Adrenal gland (tissue), 12 donors: ENCODE measurements around the gene ZXDC. TPM values are rescaled to one million over a fixed set of nuclear protein-coding genes. Genes with fewer than 3 reads are reported as not detected.
A peak's percentile ranks its signal among the peaks of the same experiment; 100 is the strongest.

ENCODE experiments used
- DNase-seq, 7 donors: peaks; one replicate each; pipeline ENCODE4 v3.0.0-alpha.2; 2019 to 2020
- H3K27ac ChIP-seq, 5 donors: fragments of 200-600 bp; sonication (generic) in 4 of 5; 1 replicate in 3 of 5; 2 replicates in 2 of 5; pipeline versions ENCODE4 v1.5.1 to v1.8.0; 2016 to 2020; ENCODE audit warnings: mild to moderate bottlenecking in 1 of 5
- H3K27me3 ChIP-seq: fragments of 200-600 bp; 2 replicates; pipeline ENCODE4 v1.8.0; 2021
- H3K36me3 ChIP-seq, 2 donors: fragments of 200-600 bp; replicated peaks in 1 of 2; 1 replicate in 1 of 2; 2 replicates in 1 of 2; pipeline versions ENCODE4 v1.5.1 to v1.8.0; 2018 to 2022
- H3K4me1 ChIP-seq, 2 donors: fragments of 200-600 bp; replicated peaks in 1 of 2; 1 replicate in 1 of 2; 2 replicates in 1 of 2; pipeline versions ENCODE4 v1.5.1 to v1.8.0; 2018 to 2021
- H3K4me3 ChIP-seq, 4 donors: fragments of 200-600 bp; sonication (generic) in 3 of 4; one replicate each; pipeline ENCODE4 v1.5.1; 2016 to 2018
- H3K9me3 ChIP-seq, 3 donors: fragments of 200-600 bp; sonication (generic) in 1 of 3; replicated peaks in 1 of 3; 1 replicate in 2 of 3; 2 replicates in 1 of 3; pipeline versions ENCODE4 v1.5.1 to v1.8.0; 2016 to 2021
- CTCF ChIP-seq, 6 experiments: fragments of 450-650 bp in 4 of 6; fragments of 200-600 bp in 2 of 6; sonication (generic) in 1 of 6; IDR thresholded peaks; 1 replicate in 5 of 6; 2 replicates in 1 of 6; pipeline versions ENCODE4 v1.5.1 to v1.8.0; 2016 to 2021; ENCODE audit warnings: antibody characterized with exemption in 6 of 6, mild to moderate bottlenecking in 2 of 6, moderate library complexity in 1 of 6
- POLR2A ChIP-seq, 2 donors: fragments of 450-650 bp; IDR thresholded peaks; one replicate each; pipeline ENCODE4 v1.6.1; 2017; ENCODE audit warnings: antibody characterized with exemption in 2 of 2, mild to moderate bottlenecking in 2 of 2, moderate library complexity in 1 of 2
- WGBS, 4 donors: extraction: QIAGEN DNeasy Blood & Tissue Kit in 2 of 4; methylation state at CpG; one replicate each; pipeline versions ENCODE4 v1.1.5 to v1.1.7; 2013 to 2017; 5-methylcytosine and 5-hydroxymethylcytosine counted together
- intact Hi-C, 2 donors: fragments of 100-400 bp; cut with DNase I; formaldehyde crosslinking; loops; one replicate each; pipeline versions ENCODE4 v1.14.1 to v1.15.0; 2022 to 2023
- polyA plus RNA-seq, 3 donors: library from polyadenylated mRNA; stranded (reverse); fragments of 200-250 nt in 2 of 3; fragments of 350-450 nt in 1 of 3; fragmentation: Illumina TruSeq in 1 of 3; extraction: RNeasy Lipid Tissue Mini Kit (QIAGEN cat#74804) in 1 of 3; gene quantifications; one replicate each; pipeline ENCODE4 v1.2.3, GENCODE V29; 2013 to 2014
- total RNA-seq, 9 donors: library from RNA; depleted of rRNA in 4 of 9; stranded (reverse); fragments of >200 nt in 4 of 9; fragments of 120-200 nt in 1 of 9; fragmentation: NEBNext Ultra II Directional in 1 of 9; extraction: Animal tissue kit (Norgen Biotek cat#: 25700) in 1 of 9; gene quantifications; one replicate each; pipeline versions ENCODE4 v1.1.0 to v1.2.4, GENCODE V29; 2013 to 2023
- donor health status: healthy with polysubstance abuse.
- donor health status: Bipolar disorder and iron deficiency.
- donor health status: DM: yes; HTN: yes; CAD: no.
- donor health status: DM: no; HTN: no; CAD: no.
- donor health status: DM: no; HTN: no; CAD: no.
- donor health status: DM: yes; HTN: yes; CAD: no.

Gene ZXDC
- total and polyA plus RNA-seq, 12 donors: 16.4 to 45.2 (median 30.3) TPM

DNA sequence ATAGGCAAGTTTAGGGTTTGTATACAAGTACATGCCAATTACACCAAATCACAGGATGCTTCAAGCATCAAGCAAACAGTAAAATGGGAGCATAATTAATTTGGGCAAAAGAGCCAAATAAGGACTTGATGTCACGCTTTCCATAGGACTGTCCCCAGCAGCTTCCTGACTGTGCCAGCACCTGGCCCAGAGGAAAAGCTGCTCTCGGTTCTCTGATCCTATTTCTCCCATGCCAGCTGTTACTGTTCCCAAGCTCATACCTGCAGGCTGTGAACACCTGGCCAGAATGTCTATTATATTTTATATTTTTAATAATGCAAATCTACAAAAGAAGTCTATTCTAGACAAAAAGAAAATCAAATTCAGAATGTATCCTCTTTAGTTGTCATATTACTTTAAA is 12.2 kb downstream of the ZXDC start:
- Histone ChIP-seq H3K27me3 (no peaks in the 10 kb centered on the region), H3K27ac (no peak overlapping the region), H3K4me1 (peaks cover 0 to 17% of the 10 kb centered on the region in 2 donors), H3K36me3 (peaks cover 0 to 98% of the 10 kb centered on the region in 2 donors), H3K4me3 (no peak overlapping the region), H3K9me3 (no peaks in the 10 kb centered on the region)
- no peak for DNase-seq
- 93 to 100% (median 95%) methylated on average over 2 of the region's 2 CpGs for WGBS, 4 donors
- intact Hi-C loops: no loop called here
- TF ChIP-seq POLR2A (IDR thresholded peaks at IDR 0.05): no peak
- no peak for TF ChIP-seq CTCF (IDR thresholded peaks at IDR 0.05)

DNA sequence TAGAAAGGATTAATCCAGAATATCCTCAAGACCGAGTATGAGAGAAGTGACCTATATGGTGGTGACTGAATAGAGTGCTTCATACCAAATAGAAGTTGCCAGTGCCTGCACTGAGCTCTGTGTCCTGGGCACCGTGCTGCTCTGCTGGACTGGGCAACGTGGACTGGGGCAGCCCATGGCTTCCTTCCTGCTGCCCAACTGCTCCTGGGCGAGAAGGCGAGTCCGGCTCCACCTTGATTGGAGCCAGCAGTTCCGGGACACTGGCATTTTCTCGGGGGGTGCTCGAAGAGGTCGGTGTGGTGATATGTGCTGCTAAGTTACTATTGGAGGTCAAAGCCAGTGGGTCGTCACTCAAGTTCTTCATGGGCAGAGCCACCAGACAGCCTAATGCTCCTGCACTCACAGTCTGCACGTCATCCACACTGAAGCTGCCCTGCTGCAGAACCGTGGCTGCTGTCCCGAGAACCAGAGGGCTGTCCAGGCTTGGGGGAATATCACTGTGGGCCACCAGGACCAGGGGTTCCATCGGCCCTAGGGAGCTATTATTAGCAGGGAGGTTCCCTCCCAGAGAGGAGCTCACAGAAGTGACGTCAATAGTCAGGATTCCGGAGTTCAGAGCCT is 14.1 kb downstream of the ZXDC start:
- WGBS, 4 donors: 87 to 89% (median 88%) methylated on average over 13 to 17 of the region's 17 CpGs
- H3K4me1 ChIP-seq: peaks cover 0 to 3% of the 10 kb centered on the region in 2 donors
- intact Hi-C loops: no loop called here
- no peaks in the 10 kb centered on the region for H3K27me3 ChIP-seq
- no peak for TF ChIP-seq POLR2A (IDR thresholded peaks at IDR 0.05)
- no peak for TF ChIP-seq CTCF (IDR thresholded peaks at IDR 0.05)
- no peak overlapping the region for H3K4me3 ChIP-seq
- DNase-seq: peak in 2 of 7 donors; percentile 0 to 11
- H3K9me3 ChIP-seq: no peaks in the 10 kb centered on the region
- H3K36me3 ChIP-seq: peaks cover 0 to 97% of the 10 kb centered on the region in 2 donors
- no peak overlapping the region for H3K27ac ChIP-seq

DNA sequence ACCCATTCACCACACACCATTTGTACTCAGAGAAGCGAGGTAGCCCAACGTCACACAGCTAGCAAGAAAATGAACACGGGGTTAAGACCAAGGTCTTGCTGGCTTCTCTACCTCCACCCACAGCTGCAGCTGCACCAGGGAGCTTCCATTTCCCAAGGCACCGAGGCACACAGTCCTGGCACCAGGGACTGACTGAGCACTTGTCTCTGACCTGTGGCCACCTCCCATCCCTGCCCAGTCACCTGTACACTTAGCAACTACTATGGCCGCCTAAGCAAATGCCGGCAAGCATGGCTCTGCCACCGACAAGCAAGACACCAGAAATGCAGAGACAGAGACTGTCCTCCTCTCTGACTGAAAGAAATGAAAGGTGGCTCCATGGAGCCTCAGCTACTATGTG is 15.3 kb downstream of the ZXDC start:
- no peak overlapping the region for H3K4me3 ChIP-seq
- intact Hi-C loops: no loop called here
- no peaks in the 10 kb centered on the region for H3K9me3 ChIP-seq
- no peak for TF ChIP-seq CTCF (IDR thresholded peaks at IDR 0.05)
- no peak for TF ChIP-seq POLR2A (IDR thresholded peaks at IDR 0.05)
- no peak overlapping the region for H3K27ac ChIP-seq
- H3K4me1 ChIP-seq: no peaks in the 10 kb centered on the region
- peaks cover 0 to 90% of the 10 kb centered on the region in 2 donors for H3K36me3 ChIP-seq
- no peaks in the 10 kb centered on the region for H3K27me3 ChIP-seq
- DNase-seq: peak in 1 of 7 donors; percentile 13
- 72 to 84% (median 76%) methylated on average over 7 of the region's 7 CpGs for WGBS, 4 donors

DNA sequence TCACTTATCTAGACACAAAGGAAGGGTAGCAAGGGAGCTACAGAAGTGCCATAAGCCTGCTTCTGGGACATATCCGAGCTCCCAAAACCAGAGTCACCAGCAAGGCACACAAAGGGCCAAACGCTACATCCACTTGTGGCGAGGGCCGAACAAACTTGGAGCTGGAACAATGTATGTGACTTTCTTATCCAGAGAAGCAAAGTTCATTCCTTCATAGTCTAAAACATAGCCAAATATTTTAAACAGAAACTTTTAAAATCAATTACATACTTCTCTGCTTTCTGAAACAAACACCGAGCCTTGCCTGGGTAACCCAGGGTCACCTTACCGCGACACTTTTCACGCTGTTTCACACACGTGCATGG is 15.9 kb downstream of the ZXDC start:
- Histone ChIP-seq H3K4me1 (no peaks in the 10 kb centered on the region), H3K27me3 (no peaks in the 10 kb centered on the region), H3K27ac (no peak overlapping the region), H3K4me3 (no peak overlapping the region), H3K9me3 (no peaks in the 10 kb centered on the region), H3K36me3 (peaks cover 0 to 84% of the 10 kb centered on the region in 2 donors)
- peak in 1 of 7 donors; percentile 10 for DNase-seq
- intact Hi-C loops: no loop called here
- WGBS, 4 donors: 85 to 91% (median 89%) methylated on average over 9 of the region's 9 CpGs
- no peak for TF ChIP-seq POLR2A (IDR thresholded peaks at IDR 0.05)
- TF ChIP-seq CTCF (IDR thresholded peaks at IDR 0.05): no peak
